ENCODE data around the gene CCDC68. TPM values are rescaled to one million over a fixed set of nuclear protein-coding genes. Genes with fewer than 3 reads are reported as not detected.

The CCDC68 gene
- total RNA-seq, 1 experiment from 2014 or later, result 6.6 TPM

DNA sequence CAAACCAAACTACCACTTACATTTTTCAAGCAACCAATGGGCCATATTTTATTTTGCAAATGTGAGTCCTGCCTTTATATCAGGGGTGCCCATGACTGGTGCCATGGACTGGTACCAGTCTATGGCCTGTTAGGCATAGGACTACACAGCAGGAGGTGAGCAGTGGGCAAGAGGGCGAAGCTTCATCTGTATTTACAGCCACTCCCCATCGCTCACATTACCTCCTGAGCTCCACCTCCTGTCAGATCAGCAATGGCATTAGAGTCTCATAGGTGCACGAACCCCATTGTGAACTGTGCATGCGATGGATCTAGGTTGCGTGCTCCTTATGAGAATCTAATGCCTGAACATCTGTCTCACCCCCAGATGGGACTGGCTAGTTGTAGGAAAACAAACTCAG, 53.6 kb downstream of the CCDC68 start:
- no TSS peak for BruUV-seq (replicated peaks)
- no peak overlapping the region for H3K4me3 ChIP-seq (replicated peaks in 1 of 2; ENCODE audit: low read depth in 1 of 2, low read length in 2 of 2)

DNA sequence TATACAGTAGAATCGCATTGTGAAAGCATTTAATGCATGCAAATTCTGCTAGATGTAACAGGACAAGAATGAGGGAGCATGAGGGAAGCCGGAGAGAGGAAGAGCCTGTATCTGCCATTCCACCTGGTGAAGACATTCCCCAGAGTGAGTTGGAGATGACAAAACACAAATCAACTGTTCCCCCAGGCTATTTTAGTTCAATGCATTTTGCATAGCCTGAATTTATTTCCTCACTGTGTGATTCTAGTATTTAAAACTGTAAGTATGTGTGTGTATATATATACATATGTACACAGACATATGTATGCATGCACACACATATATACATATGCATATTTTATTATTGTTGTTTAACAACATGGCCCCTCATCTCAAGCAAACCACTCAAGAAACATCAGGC, 54.7 kb downstream of the CCDC68 start:
- TF ChIP-seq FOSL1 (IDR thresholded peaks at IDR 0.05; ENCODE audit: low read depth) (no peak), TCF7L2 (IDR thresholded peaks at IDR 0.05; ENCODE audit: borderline replicate concordance, extremely low read depth, insufficient read depth, insufficient read length) (no peak), EGR1 (IDR thresholded peaks at IDR 0.05; ENCODE audit: low read depth) (no peak), ZFX (IDR thresholded peaks at IDR 0.05) (no peak), RAD21 (IDR thresholded peaks at IDR 0.05; ENCODE audit: low read depth) (no peak), POLR2A (IDR thresholded peaks at IDR 0.05; ENCODE audit: borderline replicate concordance, extremely low read depth, insufficient read depth, insufficient read length) (no peak)
- TF ChIP-seq, protein P1, sequence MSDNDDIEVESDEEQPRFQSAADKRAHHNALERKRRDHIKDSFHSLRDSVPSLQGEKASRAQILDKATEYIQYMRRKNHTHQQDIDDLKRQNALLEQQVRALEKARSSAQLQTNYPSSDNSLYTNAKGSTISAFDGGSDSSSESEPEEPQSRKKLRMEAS (IDR thresholded peaks at IDR 0.05), result no peak
- TF ChIP-seq, protein P2, sequence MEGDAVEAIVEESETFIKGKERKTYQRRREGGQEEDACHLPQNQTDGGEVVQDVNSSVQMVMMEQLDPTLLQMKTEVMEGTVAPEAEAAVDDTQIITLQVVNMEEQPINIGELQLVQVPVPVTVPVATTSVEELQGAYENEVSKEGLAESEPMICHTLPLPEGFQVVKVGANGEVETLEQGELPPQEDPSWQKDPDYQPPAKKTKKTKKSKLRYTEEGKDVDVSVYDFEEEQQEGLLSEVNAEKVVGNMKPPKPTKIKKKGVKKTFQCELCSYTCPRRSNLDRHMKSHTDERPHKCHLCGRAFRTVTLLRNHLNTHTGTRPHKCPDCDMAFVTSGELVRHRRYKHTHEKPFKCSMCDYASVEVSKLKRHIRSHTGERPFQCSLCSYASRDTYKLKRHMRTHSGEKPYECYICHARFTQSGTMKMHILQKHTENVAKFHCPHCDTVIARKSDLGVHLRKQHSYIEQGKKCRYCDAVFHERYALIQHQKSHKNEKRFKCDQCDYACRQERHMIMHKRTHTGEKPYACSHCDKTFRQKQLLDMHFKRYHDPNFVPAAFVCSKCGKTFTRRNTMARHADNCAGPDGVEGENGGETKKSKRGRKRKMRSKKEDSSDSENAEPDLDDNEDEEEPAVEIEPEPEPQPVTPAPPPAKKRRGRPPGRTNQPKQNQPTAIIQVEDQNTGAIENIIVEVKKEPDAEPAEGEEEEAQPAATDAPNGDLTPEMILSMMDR (IDR thresholded peaks at IDR 0.05 in 2 of 3, conservative IDR thresholded peaks at IDR 0.05 in 1 of 3; ENCODE audit: borderline replicate concordance in 1 of 3, insufficient read depth in 1 of 3, low read depth in 2 of 3, low read length in 2 of 3), result no peak
- TF ChIP-seq, protein P3, sequence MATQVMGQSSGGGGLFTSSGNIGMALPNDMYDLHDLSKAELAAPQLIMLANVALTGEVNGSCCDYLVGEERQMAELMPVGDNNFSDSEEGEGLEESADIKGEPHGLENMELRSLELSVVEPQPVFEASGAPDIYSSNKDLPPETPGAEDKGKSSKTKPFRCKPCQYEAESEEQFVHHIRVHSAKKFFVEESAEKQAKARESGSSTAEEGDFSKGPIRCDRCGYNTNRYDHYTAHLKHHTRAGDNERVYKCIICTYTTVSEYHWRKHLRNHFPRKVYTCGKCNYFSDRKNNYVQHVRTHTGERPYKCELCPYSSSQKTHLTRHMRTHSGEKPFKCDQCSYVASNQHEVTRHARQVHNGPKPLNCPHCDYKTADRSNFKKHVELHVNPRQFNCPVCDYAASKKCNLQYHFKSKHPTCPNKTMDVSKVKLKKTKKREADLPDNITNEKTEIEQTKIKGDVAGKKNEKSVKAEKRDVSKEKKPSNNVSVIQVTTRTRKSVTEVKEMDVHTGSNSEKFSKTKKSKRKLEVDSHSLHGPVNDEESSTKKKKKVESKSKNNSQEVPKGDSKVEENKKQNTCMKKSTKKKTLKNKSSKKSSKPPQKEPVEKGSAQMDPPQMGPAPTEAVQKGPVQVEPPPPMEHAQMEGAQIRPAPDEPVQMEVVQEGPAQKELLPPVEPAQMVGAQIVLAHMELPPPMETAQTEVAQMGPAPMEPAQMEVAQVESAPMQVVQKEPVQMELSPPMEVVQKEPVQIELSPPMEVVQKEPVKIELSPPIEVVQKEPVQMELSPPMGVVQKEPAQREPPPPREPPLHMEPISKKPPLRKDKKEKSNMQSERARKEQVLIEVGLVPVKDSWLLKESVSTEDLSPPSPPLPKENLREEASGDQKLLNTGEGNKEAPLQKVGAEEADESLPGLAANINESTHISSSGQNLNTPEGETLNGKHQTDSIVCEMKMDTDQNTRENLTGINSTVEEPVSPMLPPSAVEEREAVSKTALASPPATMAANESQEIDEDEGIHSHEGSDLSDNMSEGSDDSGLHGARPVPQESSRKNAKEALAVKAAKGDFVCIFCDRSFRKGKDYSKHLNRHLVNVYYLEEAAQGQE (IDR thresholded peaks at IDR 0.05; ENCODE audit: low read depth), result no peak
- TF ChIP-seq, protein P4, sequence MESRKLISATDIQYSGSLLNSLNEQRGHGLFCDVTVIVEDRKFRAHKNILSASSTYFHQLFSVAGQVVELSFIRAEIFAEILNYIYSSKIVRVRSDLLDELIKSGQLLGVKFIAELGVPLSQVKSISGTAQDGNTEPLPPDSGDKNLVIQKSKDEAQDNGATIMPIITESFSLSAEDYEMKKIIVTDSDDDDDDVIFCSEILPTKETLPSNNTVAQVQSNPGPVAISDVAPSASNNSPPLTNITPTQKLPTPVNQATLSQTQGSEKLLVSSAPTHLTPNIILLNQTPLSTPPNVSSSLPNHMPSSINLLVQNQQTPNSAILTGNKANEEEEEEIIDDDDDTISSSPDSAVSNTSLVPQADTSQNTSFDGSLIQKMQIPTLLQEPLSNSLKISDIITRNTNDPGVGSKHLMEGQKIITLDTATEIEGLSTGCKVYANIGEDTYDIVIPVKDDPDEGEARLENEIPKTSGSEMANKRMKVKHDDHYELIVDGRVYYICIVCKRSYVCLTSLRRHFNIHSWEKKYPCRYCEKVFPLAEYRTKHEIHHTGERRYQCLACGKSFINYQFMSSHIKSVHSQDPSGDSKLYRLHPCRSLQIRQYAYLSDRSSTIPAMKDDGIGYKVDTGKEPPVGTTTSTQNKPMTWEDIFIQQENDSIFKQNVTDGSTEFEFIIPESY (IDR thresholded peaks at IDR 0.05; ENCODE audit: extremely low read depth, insufficient replicate concordance, low read length), result no peak
- Histone ChIP-seq H4K20me1 (ENCODE audit: insufficient read depth) (no peaks in the 10 kb centered on the region), H2AFZ (ENCODE audit: low read depth, low read length, poor library complexity, severe bottlenecking) (no peak overlapping the region), H3K9me2 (ENCODE audit: insufficient read depth) (no peaks in the 10 kb centered on the region), H3K27ac (ENCODE audit: low read depth, low read length) (no peak overlapping the region), H3K9me3 (ENCODE audit: control insufficient read depth in 1 of 2, insufficient read depth in 1 of 2, low read depth in 1 of 2, low read length in 2 of 2) (no peaks in the 10 kb centered on the region), H3K9ac (ENCODE audit: low read length) (no peak overlapping the region), H3K27me3 (ENCODE audit: insufficient read depth, low read length) (no peaks in the 10 kb centered on the region), H3K79me2 (ENCODE audit: insufficient read depth, low read length) (no peaks in the 10 kb centered on the region), H3K36me3 (ENCODE audit: control insufficient read depth in 1 of 2, insufficient read depth in 2 of 2, low read length in 2 of 2) (no peaks in the 10 kb centered on the region), H3K4me1 (ENCODE audit: control insufficient read depth in 1 of 2, insufficient read depth in 2 of 2, low read length in 2 of 2) (no peaks in the 10 kb centered on the region), H3K4me2 (ENCODE audit: low read length) (no peak overlapping the region), H3K4me3 (replicated peaks in 1 of 2; ENCODE audit: low read depth in 1 of 2, low read length in 2 of 2) (no peak overlapping the region)
- RAD21 ChIA-PET (ENCODE audit: low non-redundant PET in 1 of 2, low total read pairs in 2 of 2, uncharacterized antibody in 2 of 2, unreplicated experiment in 2 of 2), result no interaction called here
- no TSS peak for BruUV-seq (replicated peaks)
- DNase-seq (ENCODE audit: low read depth, low spot score), result no peak
- intact Hi-C loops (cut with micrococcal nuclease), result no loop called here
- POLR2A ChIA-PET, result no interaction called here
- ATAC-seq, result no peak
- CTCF ChIA-PET, result no interaction called here

More for the DNA sequence above, 53.6 kb downstream of the CCDC68 start:
- Histone ChIP-seq H2AFZ (ENCODE audit: low read depth, low read length, poor library complexity, severe bottlenecking) (no peak overlapping the region), H3K27ac (ENCODE audit: low read depth, low read length) (no peak overlapping the region), H3K27me3 (ENCODE audit: insufficient read depth, low read length) (no peaks in the 10 kb centered on the region), H4K20me1 (ENCODE audit: insufficient read depth) (no peaks in the 10 kb centered on the region), H3K9me3 (ENCODE audit: control insufficient read depth in 1 of 2, insufficient read depth in 1 of 2, low read depth in 1 of 2, low read length in 2 of 2) (no peaks in the 10 kb centered on the region), H3K4me1 (ENCODE audit: control insufficient read depth in 1 of 2, insufficient read depth in 2 of 2, low read length in 2 of 2) (no peaks in the 10 kb centered on the region), H3K9me2 (ENCODE audit: insufficient read depth) (no peaks in the 10 kb centered on the region), H3K4me2 (ENCODE audit: low read length) (no peak overlapping the region), H3K36me3 (ENCODE audit: control insufficient read depth in 1 of 2, insufficient read depth in 2 of 2, low read length in 2 of 2) (no peaks in the 10 kb centered on the region), H3K9ac (ENCODE audit: low read length) (no peak overlapping the region), H3K79me2 (ENCODE audit: insufficient read depth, low read length) (no peaks in the 10 kb centered on the region)
- CTCF ChIA-PET, result no interaction called here
- ATAC-seq (no peak), DNase-seq (ENCODE audit: low read depth, low spot score) (no peak)
- RAD21 ChIA-PET (ENCODE audit: low non-redundant PET in 1 of 2, low total read pairs in 2 of 2, uncharacterized antibody in 2 of 2, unreplicated experiment in 2 of 2), result no interaction called here
- POLR2A ChIA-PET, result no interaction called here
- no peak for TF ChIP-seq JUND (IDR thresholded peaks at IDR 0.05)
- intact Hi-C loops (cut with micrococcal nuclease), result no loop called here

Measured in HCT116 (cell line).